ENCODE results near the gene RTL5. TPM values are rescaled to one million over a fixed set of nuclear protein-coding genes. Genes with fewer than 3 reads are reported as not detected.

Gene RTL5
- total and polyA plus RNA-seq, 2 experiments from 2014 or later: 0.31 to 0.94 TPM

DNA sequence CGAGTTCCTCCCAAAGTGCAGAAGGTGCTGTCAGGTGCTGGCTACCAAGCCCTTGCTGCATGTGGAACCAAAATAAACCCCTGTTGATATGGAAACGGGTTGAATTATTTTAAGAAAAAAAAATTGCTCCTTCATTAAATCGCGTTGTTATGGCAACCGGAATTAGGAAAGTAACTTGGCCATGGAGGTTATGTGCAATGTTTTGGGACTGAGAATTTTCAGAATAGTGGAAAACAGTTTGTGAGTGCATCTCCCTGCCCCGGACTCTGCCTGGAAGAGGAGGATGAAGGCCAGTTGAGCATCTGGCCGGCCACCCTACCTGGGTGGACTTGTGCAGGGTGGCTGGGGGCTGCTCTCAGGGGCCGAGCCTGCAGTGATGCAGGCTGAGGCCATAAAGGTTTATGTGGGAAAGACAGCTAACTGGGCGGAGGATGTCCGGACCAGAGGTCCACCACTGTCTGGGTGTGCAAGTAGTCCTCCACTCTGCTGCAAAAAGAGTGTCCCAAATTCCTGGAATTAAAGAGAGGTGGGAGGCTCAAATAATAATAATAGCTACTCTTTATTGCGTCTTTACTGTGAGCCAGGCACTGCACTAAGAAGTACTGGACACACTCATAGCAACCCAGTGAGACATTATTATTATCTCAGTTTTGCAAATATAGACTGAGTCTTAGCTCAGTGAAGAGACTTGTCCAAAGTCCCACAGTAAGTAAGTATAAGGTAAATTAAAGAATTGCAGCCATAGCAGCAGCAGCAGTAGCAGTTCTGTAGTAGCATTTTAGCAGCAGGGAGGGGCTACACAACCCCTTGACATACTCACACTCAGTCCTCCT is 20.6 kb downstream of the RTL5 start:
- Histone ChIP-seq H3K27me3 (ENCODE audit: insufficient read depth) (no peaks in the 10 kb centered on the region), H3K4me3 (no peak overlapping the region), H3F3A (replicated peaks; ENCODE audit: low read depth) (no peaks in the 10 kb centered on the region), H3K9me2 (ENCODE audit: insufficient read depth) (no peaks in the 10 kb centered on the region), H4K20me1 (replicated peaks; ENCODE audit: insufficient read depth) (no peaks in the 10 kb centered on the region), H3K79me2 (replicated peaks; ENCODE audit: insufficient read depth) (no peaks in the 10 kb centered on the region), H2AFZ (no peak overlapping the region), H3K36me3 (ENCODE audit: insufficient read depth) (no peaks in the 10 kb centered on the region), H3K4me2 (no peak overlapping the region), H3K27ac (ENCODE audit: low read depth) (no peak overlapping the region), H3K4me1 (ENCODE audit: insufficient read depth) (no peaks in the 10 kb centered on the region)
- no peak for DNase-seq (ENCODE audit: low spot score)
- Mint-ChIP-seq H3K36me3 (ENCODE audit: low read depth) (no peaks in the 10 kb centered on the region), H3K4me1 (peaks cover 34% of the 10 kb centered on the region), H3K9me3 (no peaks in the 10 kb centered on the region), H3K27me3 (ENCODE audit: insufficient read depth, low read depth, poor library complexity) (peaks cover 6% of the 10 kb centered on the region), H3K27ac (no peak overlapping the region), H3K4me3 (no peak overlapping the region)
- no peak for ATAC-seq
- TF ChIP-seq, protein P1, sequence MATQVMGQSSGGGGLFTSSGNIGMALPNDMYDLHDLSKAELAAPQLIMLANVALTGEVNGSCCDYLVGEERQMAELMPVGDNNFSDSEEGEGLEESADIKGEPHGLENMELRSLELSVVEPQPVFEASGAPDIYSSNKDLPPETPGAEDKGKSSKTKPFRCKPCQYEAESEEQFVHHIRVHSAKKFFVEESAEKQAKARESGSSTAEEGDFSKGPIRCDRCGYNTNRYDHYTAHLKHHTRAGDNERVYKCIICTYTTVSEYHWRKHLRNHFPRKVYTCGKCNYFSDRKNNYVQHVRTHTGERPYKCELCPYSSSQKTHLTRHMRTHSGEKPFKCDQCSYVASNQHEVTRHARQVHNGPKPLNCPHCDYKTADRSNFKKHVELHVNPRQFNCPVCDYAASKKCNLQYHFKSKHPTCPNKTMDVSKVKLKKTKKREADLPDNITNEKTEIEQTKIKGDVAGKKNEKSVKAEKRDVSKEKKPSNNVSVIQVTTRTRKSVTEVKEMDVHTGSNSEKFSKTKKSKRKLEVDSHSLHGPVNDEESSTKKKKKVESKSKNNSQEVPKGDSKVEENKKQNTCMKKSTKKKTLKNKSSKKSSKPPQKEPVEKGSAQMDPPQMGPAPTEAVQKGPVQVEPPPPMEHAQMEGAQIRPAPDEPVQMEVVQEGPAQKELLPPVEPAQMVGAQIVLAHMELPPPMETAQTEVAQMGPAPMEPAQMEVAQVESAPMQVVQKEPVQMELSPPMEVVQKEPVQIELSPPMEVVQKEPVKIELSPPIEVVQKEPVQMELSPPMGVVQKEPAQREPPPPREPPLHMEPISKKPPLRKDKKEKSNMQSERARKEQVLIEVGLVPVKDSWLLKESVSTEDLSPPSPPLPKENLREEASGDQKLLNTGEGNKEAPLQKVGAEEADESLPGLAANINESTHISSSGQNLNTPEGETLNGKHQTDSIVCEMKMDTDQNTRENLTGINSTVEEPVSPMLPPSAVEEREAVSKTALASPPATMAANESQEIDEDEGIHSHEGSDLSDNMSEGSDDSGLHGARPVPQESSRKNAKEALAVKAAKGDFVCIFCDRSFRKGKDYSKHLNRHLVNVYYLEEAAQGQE (IDR thresholded peaks at IDR 0.05; ENCODE audit: unreplicated experiment): no peak
- no peak for TF ChIP-seq STAT1 (IDR thresholded peaks at IDR 0.05; ENCODE audit: unreplicated experiment)
- TF ChIP-seq, protein P2, sequence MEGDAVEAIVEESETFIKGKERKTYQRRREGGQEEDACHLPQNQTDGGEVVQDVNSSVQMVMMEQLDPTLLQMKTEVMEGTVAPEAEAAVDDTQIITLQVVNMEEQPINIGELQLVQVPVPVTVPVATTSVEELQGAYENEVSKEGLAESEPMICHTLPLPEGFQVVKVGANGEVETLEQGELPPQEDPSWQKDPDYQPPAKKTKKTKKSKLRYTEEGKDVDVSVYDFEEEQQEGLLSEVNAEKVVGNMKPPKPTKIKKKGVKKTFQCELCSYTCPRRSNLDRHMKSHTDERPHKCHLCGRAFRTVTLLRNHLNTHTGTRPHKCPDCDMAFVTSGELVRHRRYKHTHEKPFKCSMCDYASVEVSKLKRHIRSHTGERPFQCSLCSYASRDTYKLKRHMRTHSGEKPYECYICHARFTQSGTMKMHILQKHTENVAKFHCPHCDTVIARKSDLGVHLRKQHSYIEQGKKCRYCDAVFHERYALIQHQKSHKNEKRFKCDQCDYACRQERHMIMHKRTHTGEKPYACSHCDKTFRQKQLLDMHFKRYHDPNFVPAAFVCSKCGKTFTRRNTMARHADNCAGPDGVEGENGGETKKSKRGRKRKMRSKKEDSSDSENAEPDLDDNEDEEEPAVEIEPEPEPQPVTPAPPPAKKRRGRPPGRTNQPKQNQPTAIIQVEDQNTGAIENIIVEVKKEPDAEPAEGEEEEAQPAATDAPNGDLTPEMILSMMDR (conservative IDR thresholded peaks at IDR 0.05; ENCODE audit: low read depth in 2 of 2): no peak
- no peak for TF ChIP-seq POLR2AphosphoS5 (IDR thresholded peaks at IDR 0.05; ENCODE audit: low read depth)
- no peak for TF ChIP-seq CREB1 (CRISPR knock-in tag; IDR thresholded peaks at IDR 0.05; ENCODE audit: low read depth)
- no peak for TF ChIP-seq NANOG (IDR thresholded peaks at IDR 0.05; ENCODE audit: borderline replicate concordance)

DNA sequence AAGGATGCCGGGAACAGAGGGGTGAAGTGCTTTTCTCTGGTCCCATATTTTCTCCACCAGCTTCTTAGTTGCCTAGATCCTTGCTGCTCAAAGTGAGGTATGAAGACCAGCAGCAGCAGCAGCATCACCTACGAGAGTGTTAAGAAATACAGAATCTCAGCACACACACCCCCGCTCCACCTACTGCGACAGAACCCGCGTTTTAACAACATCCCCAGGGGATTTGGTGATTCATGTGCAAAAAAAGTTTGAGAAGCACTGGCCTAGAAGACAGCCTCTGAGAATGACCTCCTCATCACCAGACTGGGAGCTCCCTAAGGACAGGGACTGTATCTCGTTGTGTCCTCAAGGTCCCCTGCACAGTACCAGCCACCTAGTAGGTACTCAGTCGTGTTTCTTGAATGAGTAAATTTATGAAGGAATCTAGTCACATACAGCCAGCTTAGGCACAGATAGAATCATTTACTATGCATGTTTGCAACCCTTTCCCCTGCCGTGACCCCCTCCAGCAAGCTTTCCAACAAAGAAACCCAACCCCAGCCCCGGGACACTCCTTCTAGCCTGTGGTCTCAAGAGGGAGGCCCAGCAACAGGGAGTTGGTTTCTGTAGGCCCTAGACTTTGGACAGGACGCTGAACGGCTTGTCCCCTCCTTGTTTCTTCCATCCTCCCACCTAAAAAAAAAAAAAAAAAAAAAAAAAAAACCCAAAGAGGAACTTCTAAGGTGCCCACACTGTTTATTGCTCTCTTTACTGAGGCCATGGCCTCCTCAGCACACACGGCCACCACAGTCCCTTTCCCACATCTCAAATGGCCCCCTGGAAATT is 21.5 kb downstream of the RTL5 start:
- Mint-ChIP-seq H3K27me3 (ENCODE audit: insufficient read depth, low read depth, poor library complexity) (peaks cover 3% of the 10 kb centered on the region), H3K4me3 (no peak overlapping the region), H3K9me3 (no peaks in the 10 kb centered on the region), H3K27ac (no peak overlapping the region), H3K36me3 (ENCODE audit: low read depth) (no peaks in the 10 kb centered on the region), H3K4me1 (peaks cover 30% of the 10 kb centered on the region)
- H3K27me3 ChIP-seq (ENCODE audit: insufficient read depth): no peaks in the 10 kb centered on the region
- ATAC-seq: peak; percentile 48; the same call in 2 of the 3 replicates
- no peaks in the 10 kb centered on the region for H3K4me1 ChIP-seq (ENCODE audit: insufficient read depth)
- H3K9me2 ChIP-seq (ENCODE audit: insufficient read depth): no peaks in the 10 kb centered on the region
- no peak for DNase-seq (ENCODE audit: low spot score)
- no peaks in the 10 kb centered on the region for H3K79me2 ChIP-seq (replicated peaks; ENCODE audit: insufficient read depth)
- H3K4me2 ChIP-seq: 0 out of 2 replicates have a peak overlapping the region, but pooled peaks have one; percentile 10
- H2AFZ ChIP-seq: no peak overlapping the region
- H4K20me1 ChIP-seq (replicated peaks; ENCODE audit: insufficient read depth): no peaks in the 10 kb centered on the region
- H3F3A ChIP-seq (replicated peaks; ENCODE audit: low read depth): no peaks in the 10 kb centered on the region
- H3K4me3 ChIP-seq: no peak overlapping the region
- no peak overlapping the region for H3K27ac ChIP-seq (ENCODE audit: low read depth)
- H3K36me3 ChIP-seq (ENCODE audit: insufficient read depth): no peaks in the 10 kb centered on the region
- no peak for TF ChIP-seq EZH2 (IDR thresholded peaks at IDR 0.05; ENCODE audit: low read depth, unreplicated experiment)
- no peak for TF ChIP-seq NANOG (IDR thresholded peaks at IDR 0.05; ENCODE audit: borderline replicate concordance)

Measured in GM23338 (cell line).